HG03442 (cell line): ENCODE measurements around the gene ASPG.

Experiments
- ATAC-seq: cut with Tn5 transposase; IDR thresholded peaks from one replicate; pipeline ENCODE4 v1.9.1; 2021; ENCODE audit warnings: mild to moderate bottlenecking, moderate library complexity; ENCODE audit not compliant: unreplicated experiment

The ASPG gene

DNA sequence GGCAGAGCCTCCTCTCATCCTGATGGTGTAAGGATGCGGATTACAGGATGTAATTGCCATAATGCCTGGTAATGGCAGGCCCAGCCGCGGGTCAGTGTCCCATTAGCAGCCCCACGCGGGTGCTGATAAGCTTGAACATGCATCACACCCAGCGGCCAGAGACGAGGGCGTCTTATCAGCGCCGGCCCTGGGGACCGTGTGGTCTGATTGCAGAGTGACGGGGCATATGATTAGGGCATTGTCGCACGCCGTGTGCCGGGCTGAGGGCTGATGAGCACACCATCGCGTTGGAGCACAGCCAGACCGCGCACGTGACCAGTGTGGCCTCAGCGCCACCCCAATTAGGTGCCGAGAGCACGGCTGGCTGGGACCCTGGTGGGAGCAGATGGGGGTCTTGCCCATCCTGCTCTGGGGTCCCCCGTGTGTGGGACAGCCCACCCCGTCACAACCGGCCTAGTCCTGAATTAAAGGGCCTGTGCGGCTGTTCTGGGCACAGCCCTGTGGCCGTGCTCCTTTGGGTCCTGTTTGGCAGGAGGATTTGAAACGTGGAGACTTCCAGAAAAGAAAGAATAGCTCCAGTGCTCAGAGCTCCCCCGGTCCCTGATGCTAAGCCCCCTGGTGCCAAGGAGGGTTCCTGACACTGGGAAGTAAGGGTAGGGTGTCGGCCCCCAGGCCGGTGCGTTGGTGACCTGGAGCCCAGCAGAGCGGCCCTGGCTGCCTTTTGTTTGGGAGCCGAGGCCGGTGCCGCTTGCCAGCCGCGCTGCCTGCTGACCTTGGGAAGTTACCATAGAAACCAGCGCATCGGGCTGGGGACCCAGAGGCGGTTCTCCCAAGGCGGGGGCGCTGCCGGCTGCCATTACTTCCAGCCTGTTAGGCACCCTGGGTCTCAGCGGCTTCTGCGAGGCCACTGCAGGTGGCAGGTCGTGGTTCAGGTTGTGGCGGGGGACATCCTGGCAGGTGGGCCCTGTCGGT is 73.6 kb downstream of the ASPG start:
- no peak for ATAC-seq

DNA sequence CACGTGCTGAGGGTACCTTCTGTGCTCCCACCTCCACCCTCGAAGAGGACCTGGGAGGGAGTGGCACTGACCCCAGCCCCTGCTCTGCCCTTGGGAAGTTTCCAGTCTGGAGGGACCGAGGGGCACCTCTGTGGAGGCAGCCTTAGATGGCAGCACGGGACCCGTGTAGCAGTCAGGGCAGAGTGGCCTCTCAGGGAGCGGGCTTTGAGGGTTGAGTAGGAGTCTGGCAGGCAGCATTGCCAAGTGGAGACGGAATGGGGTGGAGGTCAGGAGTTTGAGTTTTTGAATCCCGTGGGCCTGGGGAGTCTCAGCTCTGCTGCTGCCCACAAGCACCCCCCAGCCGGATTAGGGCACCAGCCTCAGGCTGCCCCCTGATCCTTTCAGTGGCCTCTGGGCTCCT is 74.5 kb downstream of the ASPG start:
- ATAC-seq, result no peak

DNA sequence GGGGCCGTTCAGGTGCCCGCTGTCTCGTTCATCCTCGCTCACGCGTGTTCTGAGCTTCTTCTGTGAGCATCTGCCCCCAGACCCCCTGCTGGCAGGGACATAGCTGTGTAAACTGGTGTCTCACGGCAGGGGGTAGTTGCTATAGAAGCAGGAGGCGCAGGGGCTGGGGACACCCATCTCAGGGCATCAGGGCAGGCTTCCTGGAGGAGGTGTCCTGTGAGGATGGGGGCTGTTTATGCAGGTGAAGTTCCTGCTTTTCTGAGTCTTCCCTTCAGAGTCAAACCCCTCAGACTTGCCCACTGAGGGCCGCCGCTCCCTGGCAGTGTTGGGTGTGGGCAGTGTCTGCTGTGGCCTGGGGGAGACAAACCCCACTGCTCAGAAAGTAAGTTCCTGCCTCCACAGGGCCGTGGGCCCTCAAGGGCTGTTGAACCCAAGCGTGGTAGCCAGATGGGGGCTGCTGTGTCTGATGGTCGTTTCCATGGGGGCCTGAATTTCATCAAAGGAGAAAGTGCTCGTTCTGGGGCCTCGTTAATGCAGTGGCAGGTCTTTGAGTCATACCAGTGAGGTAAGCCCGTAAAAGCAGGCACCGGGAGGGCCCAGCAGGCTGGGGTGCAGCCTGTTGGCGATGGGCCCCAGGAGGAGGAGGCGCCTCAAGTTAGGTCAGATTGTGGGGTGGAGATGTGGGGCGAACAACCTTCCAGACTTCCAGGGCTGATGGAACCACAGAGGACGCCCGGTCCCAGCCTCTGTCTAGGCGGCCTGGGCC is 76.3 kb downstream of the ASPG start:
- ATAC-seq, result no peak

DNA sequence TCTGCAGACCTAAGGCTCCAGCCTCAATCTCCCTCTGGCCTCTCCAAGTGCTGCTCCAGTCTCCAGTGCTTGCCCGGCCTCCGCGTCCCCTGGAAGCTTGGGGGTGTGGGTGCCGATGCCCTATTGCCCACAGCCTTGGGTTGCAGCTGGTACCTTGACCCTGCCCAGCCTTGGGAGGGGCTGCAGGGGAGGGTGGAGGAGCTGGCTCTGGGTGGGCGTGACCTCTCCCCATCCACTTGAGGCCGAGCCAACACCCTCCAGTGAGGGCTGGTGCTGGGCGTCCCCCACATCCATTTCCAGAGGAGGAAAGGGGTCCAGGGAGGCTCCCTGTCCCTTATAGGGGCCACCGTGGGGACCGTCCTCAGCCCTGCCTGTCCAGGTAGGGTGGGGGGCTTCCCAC is 77.0 kb downstream of the ASPG start:
- ATAC-seq, result no peak

DNA sequence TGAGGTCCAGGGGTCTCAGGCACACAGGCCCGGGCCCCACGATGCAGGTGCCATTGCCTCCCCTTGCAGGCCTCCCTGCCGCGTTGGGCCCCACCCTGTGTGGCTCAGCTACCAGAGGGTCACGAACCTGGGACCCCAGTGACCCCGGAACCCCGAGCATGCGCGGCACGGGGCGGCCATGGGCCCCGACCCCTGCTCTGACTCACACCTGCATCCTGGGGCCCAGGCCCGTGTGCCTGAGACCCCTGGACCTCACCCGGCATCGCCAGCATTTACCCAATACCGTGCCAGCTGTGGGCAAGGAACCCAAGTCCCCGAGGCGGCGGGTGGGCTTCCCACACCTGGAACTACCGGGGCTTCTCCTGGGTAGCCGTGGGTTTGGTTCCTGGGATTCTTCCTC is 78.0 kb downstream of the ASPG start:
- no peak for ATAC-seq

DNA sequence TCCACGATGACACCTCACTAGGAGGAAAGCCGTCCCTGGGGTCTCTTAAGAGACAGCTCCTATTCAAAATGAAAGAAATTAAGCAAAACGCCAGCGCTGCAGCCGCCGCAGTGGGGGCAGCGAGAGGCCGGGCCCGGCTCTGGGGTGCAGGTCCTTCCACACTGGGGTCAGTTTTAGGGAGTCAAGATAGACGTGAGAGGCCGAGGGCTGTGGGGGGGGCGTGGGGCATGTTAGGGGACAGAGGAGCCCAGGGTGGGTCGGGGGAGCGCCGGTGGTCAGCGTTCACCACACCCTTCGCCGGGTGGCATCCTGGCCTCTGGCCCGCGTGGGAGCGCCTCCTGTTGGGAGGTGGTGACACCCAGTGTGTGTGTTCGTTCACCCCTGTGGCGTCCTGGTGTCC is 78.5 kb downstream of the ASPG start:
- ATAC-seq, result no peak

DNA sequence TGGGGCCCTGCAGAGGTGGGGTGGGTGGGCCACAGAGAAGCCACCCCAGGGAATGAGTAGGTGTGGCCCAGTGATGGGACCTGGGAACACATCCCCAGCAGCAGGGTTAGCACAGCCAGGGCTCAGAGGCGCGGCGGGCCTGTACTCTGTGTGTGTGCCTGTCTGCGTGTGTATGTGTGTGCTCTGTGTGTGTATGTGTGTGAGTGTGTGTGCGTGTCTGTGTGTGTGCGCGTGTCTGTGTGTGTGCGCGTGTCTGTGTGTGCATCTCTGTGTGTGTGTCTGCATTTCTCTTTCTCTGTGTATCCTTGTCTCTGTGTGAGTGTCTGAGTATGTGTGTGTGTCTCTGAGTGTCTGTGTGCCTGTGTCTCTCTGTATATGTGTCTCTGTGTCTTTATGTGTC is 79.0 kb downstream of the ASPG start:
- no peak for ATAC-seq
